IPS DF 4.7 (cell line): ENCODE measurements around the gene FOXB1.

Source experiments
- DNase-seq: peaks from one replicate; pipeline ENCODE4 v3.0.0-alpha.2; 2013; ENCODE audit warnings: low spot score; ENCODE audit errors: extremely low read depth

FOXB1 gene

GRCh38 chr15:60017538-60018520 is 13.7 kb downstream of the FOXB1 start:
- no peak for DNase-seq

- DNase-seq: no peak
Measured at GRCh38 chr15:60020736-60021135, 16.6 kb downstream of the FOXB1 start.

GRCh38 chr15:60021589-60022378 is 17.7 kb downstream of the FOXB1 start:
- no peak for DNase-seq

GRCh38 chr15:60022379-60022741 is 18.2 kb downstream of the FOXB1 start:
- DNase-seq: no peak

- DNase-seq: no peak
Measured at GRCh38 chr15:60026555-60026954, 22.4 kb downstream of the FOXB1 start.

- no peak for DNase-seq
Measured at GRCh38 chr15:60035344-60035743, 31.2 kb downstream of the FOXB1 start.

- no peak for DNase-seq
Measured at GRCh38 chr15:60039316-60039715, 35.2 kb downstream of the FOXB1 start.

- DNase-seq: no peak
Measured at GRCh38 chr15:60043744-60044435, 39.8 kb downstream of the FOXB1 start.

GRCh38 chr15:60044636-60045270 is 40.6 kb downstream of the FOXB1 start:
- no peak for DNase-seq

- no peak for DNase-seq
Measured at GRCh38 chr15:60047701-60048100, 43.6 kb downstream of the FOXB1 start.

GRCh38 chr15:60049948-60050347 is 45.8 kb downstream of the FOXB1 start:
- DNase-seq: no peak

- no peak for DNase-seq
Measured at GRCh38 chr15:60052796-60053195, 48.7 kb downstream of the FOXB1 start.

GRCh38 chr15:60054472-60054871 is 50.4 kb downstream of the FOXB1 start:
- DNase-seq: no peak
